Esophagus (tissue), 2 donors: ENCODE results near the gene PGBD5. TPM values are rescaled to one million over a fixed set of nuclear protein-coding genes. Genes with fewer than 3 reads are reported as not detected.

Experiments
- H3K27ac ChIP-seq, 2 donors: one replicate each; pipeline ENCODE4 v1.5.1; 2013; ENCODE audit warnings: low read depth in 2 of 2, mild to moderate bottlenecking in 2 of 2, inconsistent platforms in 1 of 2, low read length in 1 of 2, moderate library complexity in 1 of 2
- H3K27me3 ChIP-seq, 2 donors: one replicate each; pipeline ENCODE4 v1.6.1; 2013; ENCODE audit warnings: low read length in 2 of 2, control low read depth in 1 of 2, mild to moderate bottlenecking in 1 of 2; ENCODE audit not compliant: insufficient read depth in 2 of 2, control insufficient read depth in 1 of 2
- H3K36me3 ChIP-seq, 2 donors: one replicate each; pipeline ENCODE4 v1.6.1; 2013; ENCODE audit warnings: low read length in 1 of 2; ENCODE audit not compliant: control insufficient read depth in 2 of 2, insufficient read depth in 2 of 2
- H3K4me1 ChIP-seq, 2 donors: one replicate each; pipeline ENCODE4 v1.6.1; 2013; ENCODE audit warnings: low read length in 1 of 2; ENCODE audit not compliant: control insufficient read depth in 2 of 2, insufficient read depth in 2 of 2
- H3K4me3 ChIP-seq, 2 donors: one replicate each; pipeline ENCODE4 v1.5.1; 2013; ENCODE audit warnings: low read length in 2 of 2, mild to moderate bottlenecking in 2 of 2, low read depth in 1 of 2, moderate library complexity in 1 of 2
- H3K9me3 ChIP-seq, 2 donors: one replicate each; pipeline ENCODE4 v1.6.1; 2013; ENCODE audit warnings: mild to moderate bottlenecking in 2 of 2, low read depth in 1 of 2, low read length in 1 of 2, moderate library complexity in 1 of 2; ENCODE audit not compliant: control insufficient read depth in 2 of 2, insufficient read depth in 1 of 2
- WGBS, 2 donors: extraction: QIAGEN DNeasy Blood & Tissue Kit; methylation state at CpG; one replicate each; pipeline ENCODE4 v1.1.7; 2013; 5-methylcytosine and 5-hydroxymethylcytosine counted together
- polyA plus RNA-seq, 2 donors: library from polyadenylated mRNA; stranded (reverse); fragments of 200-250 nt; gene quantifications; one replicate each; pipeline ENCODE4 v1.2.3, GENCODE V29; 2013
- donor health status: healthy with polysubstance abuse.
- donor health status: Bipolar disorder and iron deficiency.

PGBD5 gene
- polyA plus RNA-seq, 2 donors: 0.22 to 0.67 TPM

DNA sequence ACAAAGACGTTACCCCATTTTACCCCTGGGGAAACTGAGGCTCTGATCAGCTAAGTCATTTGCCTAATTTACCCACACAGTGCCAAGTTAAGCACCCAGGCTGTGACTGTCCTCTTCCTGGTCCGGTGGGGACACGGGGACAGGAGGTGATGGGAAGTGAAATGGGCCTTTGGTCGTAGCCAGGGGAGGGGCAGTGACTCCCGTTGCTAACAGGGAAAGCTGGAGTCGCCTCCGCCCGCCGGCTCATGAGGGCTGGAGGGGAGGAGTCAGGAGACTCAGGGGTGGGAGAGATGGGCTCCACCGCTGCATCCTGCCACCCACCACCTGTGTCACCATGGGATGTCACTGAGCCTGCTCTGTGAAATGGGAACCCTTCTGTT is 139.3 kb downstream of the PGBD5 start:
- Histone ChIP-seq H3K27me3 (no peaks in the 10 kb centered on the region), H3K27ac (no peak overlapping the region), H3K9me3 (no peaks in the 10 kb centered on the region), H3K36me3 (peaks cover 0 to 1% of the 10 kb centered on the region in 2 donors), H3K4me3 (no peak overlapping the region), H3K4me1 (no peaks in the 10 kb centered on the region)
- 67 to 81% methylated on average over 10 of the region's 10 CpGs for WGBS, 2 donors

DNA sequence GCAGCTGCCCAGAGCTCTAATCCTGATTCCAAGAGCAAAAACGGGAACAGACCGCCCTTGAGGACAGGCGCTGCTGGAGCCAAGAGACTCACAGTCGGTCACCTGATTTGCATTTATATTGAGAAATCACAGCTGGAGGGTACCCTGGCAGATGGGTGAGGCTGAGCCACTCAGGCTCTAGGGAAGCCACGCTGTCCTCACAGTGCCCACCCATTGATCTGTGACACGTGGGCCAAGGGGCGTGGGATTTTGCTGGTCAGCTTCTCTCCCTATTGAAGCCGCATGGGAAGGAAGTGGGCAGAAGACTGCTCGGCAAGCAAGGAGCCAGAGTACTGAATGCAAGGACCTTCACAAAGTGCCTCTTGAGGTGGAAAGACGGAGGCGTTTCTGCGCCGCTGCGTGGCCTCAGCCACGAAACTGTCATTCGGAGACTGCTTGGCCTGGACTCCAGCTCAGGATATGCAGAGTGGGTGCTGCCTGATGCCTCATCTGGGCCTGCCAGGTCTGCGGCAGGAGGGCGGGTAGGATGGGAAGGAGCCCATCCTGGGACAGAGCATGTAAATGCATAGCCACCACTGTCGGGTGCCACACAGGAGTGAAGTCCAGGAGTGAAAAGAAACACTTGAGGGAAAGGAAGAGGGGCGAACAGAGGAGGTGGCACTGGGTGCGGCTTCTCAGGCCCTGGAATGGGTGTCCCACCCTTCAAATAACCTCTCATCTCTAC is 139.8 kb downstream of the PGBD5 start:
- WGBS, 2 donors: 86 to 89% methylated on average over 21 of the region's 21 CpGs
- no peaks in the 10 kb centered on the region for H3K9me3 ChIP-seq

DNA sequence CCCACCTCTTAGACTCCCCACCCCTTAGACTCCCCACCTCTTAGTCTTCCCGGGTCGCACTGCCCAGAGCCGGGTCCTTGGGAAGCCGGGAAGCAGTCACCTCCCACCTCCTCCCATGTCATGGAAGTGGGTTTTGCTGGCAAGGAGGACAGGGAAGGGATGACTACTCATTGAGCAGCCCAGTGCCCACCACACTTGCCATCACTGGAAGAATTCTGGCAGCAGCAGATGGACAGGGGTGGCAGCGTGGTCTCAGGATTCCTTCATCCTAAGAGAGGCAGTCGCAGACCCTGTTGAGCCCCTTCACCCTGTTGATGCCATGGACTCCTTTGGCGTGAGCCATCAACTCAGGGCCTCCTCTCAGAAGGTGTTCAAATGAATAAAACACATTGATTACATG is 140.8 kb downstream of the PGBD5 start:
- H3K4me1 ChIP-seq: no peaks in the 10 kb centered on the region
- H3K4me3 ChIP-seq: no peak overlapping the region
- H3K9me3 ChIP-seq: no peaks in the 10 kb centered on the region
- no peak overlapping the region for H3K27ac ChIP-seq
- 88% methylated on average over 7 of the region's 7 CpGs for WGBS, 2 donors
- H3K36me3 ChIP-seq: peaks cover 0 to 11% of the 10 kb centered on the region in 2 donors
- H3K27me3 ChIP-seq: no peaks in the 10 kb centered on the region

More for the DNA sequence above, 139.8 kb downstream of the PGBD5 start:
- no peak overlapping the region for H3K4me3 ChIP-seq
- no peaks in the 10 kb centered on the region for H3K27me3 ChIP-seq
- H3K4me1 ChIP-seq: no peaks in the 10 kb centered on the region
- H3K27ac ChIP-seq: no peak overlapping the region
- H3K36me3 ChIP-seq: peaks cover 0 to 1% of the 10 kb centered on the region in 2 donors

DNA sequence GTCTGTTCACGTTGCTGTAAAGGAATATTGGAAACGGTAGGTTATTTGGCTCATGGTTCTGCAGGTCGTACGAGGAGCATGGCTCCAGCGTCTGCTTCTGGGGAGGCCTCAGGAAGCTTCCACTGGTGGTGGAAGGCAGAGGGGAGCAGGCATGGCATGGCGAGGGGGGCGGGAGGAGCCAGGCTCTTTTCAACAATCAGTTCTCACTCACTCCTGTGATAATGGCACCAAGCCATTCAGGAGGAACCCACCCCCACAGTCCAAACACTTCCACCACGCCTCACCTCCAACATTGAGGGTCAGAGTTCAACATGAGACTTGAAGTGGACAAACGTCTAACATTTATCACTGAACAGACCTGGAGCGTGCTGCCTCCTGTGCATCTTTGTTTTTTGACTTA is 141.2 kb downstream of the PGBD5 start:
- Histone ChIP-seq H3K27ac (no peak overlapping the region), H3K4me1 (no peaks in the 10 kb centered on the region), H3K4me3 (no peak overlapping the region), H3K27me3 (no peaks in the 10 kb centered on the region), H3K36me3 (peaks cover 0 to 12% of the 10 kb centered on the region in 2 donors), H3K9me3 (no peaks in the 10 kb centered on the region)
- WGBS, 2 donors: 74 to 81% methylated on average over 10 of the region's 10 CpGs

DNA sequence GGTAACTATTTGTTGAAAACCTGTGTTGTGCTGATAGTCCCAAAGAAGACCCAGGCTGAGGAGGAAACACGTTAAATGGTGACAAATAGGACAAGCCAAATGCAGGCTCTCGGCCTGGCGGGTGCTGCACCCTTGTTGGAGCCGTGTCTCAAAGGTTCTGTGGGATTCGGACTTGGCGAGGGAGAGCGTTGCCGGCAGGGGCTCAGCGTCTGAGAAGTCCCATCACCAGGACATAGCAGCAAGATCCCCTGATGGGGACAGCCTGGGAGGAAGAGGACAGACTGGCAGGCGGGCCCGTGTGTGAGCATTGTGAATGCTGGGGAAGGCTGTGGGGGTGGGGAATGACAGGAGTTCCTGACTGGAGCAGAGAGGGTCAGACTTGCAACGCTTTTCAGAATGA is 142.5 kb downstream of the PGBD5 start:
- Histone ChIP-seq H3K27me3 (no peaks in the 10 kb centered on the region), H3K4me1 (no peaks in the 10 kb centered on the region), H3K27ac (no peak overlapping the region), H3K36me3 (peaks cover 6 to 23% of the 10 kb centered on the region in 2 donors), H3K9me3 (no peaks in the 10 kb centered on the region), H3K4me3 (no peak overlapping the region)
- 90 to 92% methylated on average over 12 of the region's 12 CpGs for WGBS, 2 donors

DNA sequence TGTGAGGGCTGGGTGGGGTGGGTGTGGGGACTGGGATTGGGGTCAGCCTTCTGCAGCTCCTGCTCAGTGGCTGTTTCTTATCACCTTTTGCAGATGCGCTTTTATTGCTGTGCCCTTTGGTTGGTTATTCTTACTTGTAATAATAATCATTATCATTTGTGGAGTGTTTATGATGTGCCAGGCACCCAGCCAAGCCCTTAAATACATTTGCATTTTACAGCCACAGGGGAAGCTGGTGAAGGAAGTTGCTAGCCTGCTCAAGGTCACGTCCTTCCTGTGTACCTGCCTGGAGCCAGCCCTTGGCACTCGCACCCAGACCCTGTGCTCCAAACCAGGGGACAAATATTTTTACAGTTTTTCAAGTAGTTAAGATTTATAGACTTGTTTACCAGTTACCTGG is 144.0 kb downstream of the PGBD5 start:
- Histone ChIP-seq H3K4me1 (no peaks in the 10 kb centered on the region), H3K27ac (no peak overlapping the region), H3K4me3 (no peak overlapping the region), H3K27me3 (no peaks in the 10 kb centered on the region), H3K9me3 (no peaks in the 10 kb centered on the region), H3K36me3 (peaks cover 7 to 27% of the 10 kb centered on the region in 2 donors)
- WGBS, 2 donors: 32 to 48% methylated on average over 3 of the region's 3 CpGs

DNA sequence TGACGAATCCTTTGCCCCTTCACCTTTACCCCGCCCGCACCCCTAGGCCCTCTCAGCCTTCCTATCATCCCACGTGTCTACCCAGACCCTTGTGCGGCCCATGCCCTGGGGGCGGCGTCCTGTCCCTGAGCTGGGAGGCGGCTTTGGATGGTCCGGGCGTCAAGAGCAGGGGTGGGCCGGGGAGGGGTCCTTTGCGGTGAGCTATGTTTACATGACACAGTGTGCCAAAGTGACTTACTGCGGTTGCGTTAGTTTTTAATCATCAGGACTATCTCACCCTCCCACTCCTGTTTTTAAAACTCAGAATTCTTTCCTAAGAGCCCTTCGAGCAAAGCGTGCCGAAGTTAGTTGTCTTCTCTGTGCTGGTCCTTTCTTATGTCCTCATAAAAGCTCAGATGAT is 144.6 kb downstream of the PGBD5 start:
- Histone ChIP-seq H3K9me3 (no peaks in the 10 kb centered on the region), H3K4me1 (no peaks in the 10 kb centered on the region), H3K27ac (no peak overlapping the region), H3K27me3 (no peaks in the 10 kb centered on the region), H3K36me3 (peaks cover 7 to 29% of the 10 kb centered on the region in 2 donors), H3K4me3 (no peak overlapping the region)
- 71 to 81% methylated on average over 17 of the region's 17 CpGs for WGBS, 2 donors

DNA sequence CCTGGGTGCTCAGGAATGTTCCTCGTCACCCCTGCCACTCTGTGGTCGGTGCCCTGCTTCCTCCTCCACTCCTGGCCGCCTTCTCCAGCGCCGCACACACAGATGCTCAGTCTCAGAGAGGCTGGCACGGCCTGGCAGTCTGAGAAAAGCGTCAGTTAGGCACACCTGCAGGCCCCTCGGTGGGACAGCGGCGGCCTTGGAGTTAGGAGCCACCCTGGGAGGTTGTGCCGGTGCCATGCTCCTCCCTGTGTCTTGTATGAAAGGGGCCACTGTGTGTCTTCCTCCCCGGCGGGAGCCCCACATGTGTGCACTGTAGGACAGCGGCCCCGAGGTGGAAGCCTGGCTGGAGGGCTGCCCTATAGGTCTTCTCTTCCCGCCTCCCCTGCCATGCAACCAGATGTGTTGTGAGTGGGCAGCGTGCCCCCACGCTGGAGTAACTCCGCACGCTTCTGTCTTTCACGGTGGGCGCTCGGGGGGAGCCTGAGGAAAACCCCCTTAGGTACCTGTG is 145.2 kb downstream of the PGBD5 start:
- Histone ChIP-seq H3K9me3 (no peaks in the 10 kb centered on the region), H3K36me3 (peaks cover 7 to 35% of the 10 kb centered on the region in 2 donors)
- WGBS, 2 donors: 70 to 90% methylated on average over 23 of the region's 23 CpGs

DNA sequence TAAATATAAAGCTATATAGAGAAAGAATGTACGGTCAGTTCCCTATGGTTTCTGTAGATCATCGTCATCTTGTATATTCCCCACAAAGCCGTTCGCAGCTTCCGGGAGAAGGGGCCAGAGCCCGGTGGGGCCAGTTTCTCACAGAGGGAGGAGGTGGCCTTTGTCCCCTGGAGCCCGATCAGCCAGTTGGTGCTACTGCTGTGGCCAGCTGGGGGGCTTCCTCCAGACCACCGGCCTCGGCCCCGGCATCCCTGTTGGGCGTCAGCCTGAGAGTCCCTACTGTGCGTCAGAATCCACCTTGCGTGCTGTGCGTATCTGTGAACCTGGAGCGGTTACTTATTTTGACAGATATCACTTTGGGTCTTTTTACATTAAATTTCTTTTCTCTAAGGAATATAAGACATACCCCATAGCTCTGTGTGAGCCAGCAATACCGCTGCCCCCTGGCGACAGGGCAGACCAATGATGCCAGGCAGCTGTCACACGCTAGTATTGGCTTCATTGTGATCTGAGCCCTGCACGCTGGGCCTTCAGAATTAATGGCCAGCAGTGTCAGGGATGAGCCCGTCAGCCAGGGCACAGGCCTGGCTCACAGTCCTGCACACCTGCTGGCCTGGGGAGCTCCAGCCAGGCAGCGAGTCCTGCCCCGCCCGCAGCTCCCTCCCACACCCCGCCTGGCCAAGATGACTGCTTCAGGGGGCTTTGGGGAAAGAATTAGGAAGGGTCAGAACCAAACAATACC is 145.9 kb downstream of the PGBD5 start:
- Histone ChIP-seq H3K4me3 (no peak overlapping the region), H3K27ac (no peak overlapping the region), H3K9me3 (no peaks in the 10 kb centered on the region), H3K27me3 (no peaks in the 10 kb centered on the region), H3K36me3 (peaks cover 7 to 35% of the 10 kb centered on the region in 2 donors), H3K4me1 (no peaks in the 10 kb centered on the region)
- 78 to 89% methylated on average over 24 of the region's 24 CpGs for WGBS, 2 donors

More for the DNA sequence above, 145.2 kb downstream of the PGBD5 start:
- H3K27ac ChIP-seq: no peak overlapping the region
- H3K4me1 ChIP-seq: no peaks in the 10 kb centered on the region
- H3K4me3 ChIP-seq: no peak overlapping the region
- no peaks in the 10 kb centered on the region for H3K27me3 ChIP-seq
